Spleen (tissue), 11 donors: ENCODE results near the gene ZNF230. TPM values are rescaled to one million over a fixed set of nuclear protein-coding genes. Genes with fewer than 3 reads are reported as not detected.

Experiments
- DNase-seq: peaks from one replicate; pipeline ENCODE4 v3.0.0-alpha.2; 2020
- H3K27ac ChIP-seq, 8 donors: fragments of 200-600 bp; sonication (generic) in 7 of 8; 1 replicate in 4 of 8; 2 replicates in 4 of 8; pipeline versions ENCODE4 v1.5.0 to v1.8.0; 2016 to 2021; ENCODE audit warnings: inconsistent platforms in 4 of 8, mild to moderate bottlenecking in 4 of 8, moderate library complexity in 1 of 8
- H3K27me3 ChIP-seq, 7 donors: fragments of 200-600 bp; sonication (generic) in 6 of 7; replicated peaks in 1 of 7; 1 replicate in 4 of 7; 2 replicates in 3 of 7; pipeline versions ENCODE4 v1.5.0 to v1.8.0; 2016 to 2021; ENCODE audit warnings: inconsistent platforms in 3 of 7, mild to moderate bottlenecking in 1 of 7
- H3K36me3 ChIP-seq, 6 donors: fragments of 200-600 bp; sonication (generic) in 5 of 6; 1 replicate in 4 of 6; 2 replicates in 2 of 6; pipeline versions ENCODE4 v1.5.0 to v1.8.0; 2016 to 2021; ENCODE audit warnings: inconsistent platforms in 2 of 6
- H3K4me1 ChIP-seq, 6 donors: fragments of 200-600 bp; sonication (generic) in 5 of 6; 1 replicate in 3 of 6; 2 replicates in 3 of 6; pipeline versions ENCODE4 v1.5.0 to v1.8.0; 2016 to 2021; ENCODE audit warnings: inconsistent platforms in 3 of 6
- H3K4me3 ChIP-seq, 8 donors: fragments of 200-600 bp; sonication (generic) in 7 of 8; 1 replicate in 4 of 8; 2 replicates in 4 of 8; pipeline versions ENCODE4 v1.5.0 to v1.8.0; 2016 to 2021; ENCODE audit warnings: inconsistent platforms in 4 of 8, mild to moderate bottlenecking in 4 of 8, moderate library complexity in 2 of 8
- H3K9me3 ChIP-seq, 8 donors: fragments of 200-600 bp; sonication (generic) in 7 of 8; 1 replicate in 4 of 8; 2 replicates in 4 of 8; pipeline versions ENCODE4 v1.5.0 to v1.8.0; 2016 to 2021; ENCODE audit warnings: inconsistent platforms in 4 of 8
- CTCF ChIP-seq, 11 experiments: fragments of 200-600 bp in 7 of 11; fragments of 450-650 bp in 4 of 11; sonication (generic) in 4 of 11; IDR thresholded peaks in 8 of 11; conservative IDR thresholded peaks in 3 of 11; 1 replicate in 7 of 11; 2 replicates in 4 of 11; pipeline versions ENCODE4 v1.4.0 to v1.8.0; 2016 to 2021; ENCODE audit warnings: antibody characterized with exemption in 11 of 11, inconsistent platforms in 4 of 11, mild to moderate bottlenecking in 1 of 11
- POLR2A ChIP-seq, 3 donors: fragments of 450-650 bp; IDR thresholded peaks; one replicate each; pipeline ENCODE4 v1.5.1; 2017; ENCODE audit warnings: antibody characterized with exemption in 3 of 3, mild to moderate bottlenecking in 1 of 3
- POLR2AphosphoS5 ChIP-seq, 3 donors: sonication (generic); formaldehyde crosslinking; IDR thresholded peaks; one replicate each; pipeline ENCODE4 v1.5.1; 2017; ENCODE audit warnings: antibody characterized with exemption in 3 of 3
- WGBS, 5 donors: extraction: QIAGEN DNeasy Blood & Tissue Kit in 3 of 5; methylation state at CpG; one replicate each; pipeline versions ENCODE4 v1.1.5 to v1.1.7; 2013 to 2018; 5-methylcytosine and 5-hydroxymethylcytosine counted together
- intact Hi-C: fragments of 100-400 bp; cut with DNase I; formaldehyde crosslinking; loops from one replicate; pipeline ENCODE4 v1.15.0; 2023; ENCODE audit warnings: low total_unique reads
- polyA plus RNA-seq, 3 donors: library from polyadenylated mRNA; stranded (reverse); fragments of 200-250 nt; gene quantifications; one replicate each; pipeline ENCODE4 v1.2.1, GENCODE V29; 2013
- total RNA-seq, 7 donors: library from RNA; depleted of rRNA in 3 of 7; stranded (reverse); fragments of >200 nt in 3 of 7; fragmentation: NEBNext Ultra II Directional in 4 of 7; extraction: Animal tissue kit (Norgen Biotek cat#: 25700) in 4 of 7; gene quantifications; one replicate each; pipeline versions ENCODE4 v1.1.0 to v1.2.1, GENCODE V29; 2016 to 2021
- donor health status: healthy with polysubstance abuse.
- donor health status: DM: no; HTN: no; CAD: no; lungs with moderate emphysema.
- donor health status: DM: no; HTN: no; CAD: no.
- donor health status: Bipolar disorder and iron deficiency.
- donor health status: healthy.
- donor health status: DM: no; HTN: no; CAD: no.
- donor health status: DM: yes; HTN: yes; CAD: no.

Gene ZNF230
- total and polyA plus RNA-seq, 10 donors = 2.4 to 15.2 (median 8.2) TPM

GRCh38 chr19:44002212-44002565 lies 568 bp upstream of the ZNF230 start:
- 14 to 20% (median 15%) methylated on average over 8 of the region's 8 CpGs for WGBS, 5 donors
- Histone ChIP-seq H3K4me1 (peaks cover 8 to 42% (median 20%) of the 10 kb centered on the region in 6 donors), H3K4me3 (peak overlapping the region; percentile 62 to 92 (median 84)), H3K27ac (peak overlapping the region; percentile 74 to 92 (median 82)), H3K36me3 (peaks cover 0 to 30% (median 13%) of the 10 kb centered on the region in 6 donors), H3K27me3 (no peaks in the 10 kb centered on the region), H3K9me3 (peaks cover 0 to 56% (median 45%) of the 10 kb centered on the region in 8 donors)
- TF ChIP-seq POLR2A (IDR thresholded peaks at IDR 0.05) (no peak), POLR2AphosphoS5 (IDR thresholded peaks at IDR 0.05) (no peak), CTCF (IDR thresholded peaks at IDR 0.05 in 8 of 11, conservative IDR thresholded peaks at IDR 0.05 in 3 of 11) (no peak)
- DNase-seq = no peak
- intact Hi-C loops = loop anchor here (10.0 kb wide), 1 partner anchor 93 kb away; the partner anchor contains the start of gene ZNF224

- DNase-seq = peak; percentile 72
- intact Hi-C loops = loop anchor here (10.0 kb wide), 1 partner anchor 91 kb away; the partner anchor contains the start of gene ZNF224
- H3K27ac ChIP-seq = peak overlapping the region in 7 of 8 donors; percentile 74 to 92 (median 83)
These were observed 778 bp downstream of the ZNF230 start for GRCh38 chr19:44003461-44004009.

GRCh38 chr19:44005973-44006372 lies 3.2 kb downstream of the ZNF230 start:
- Histone ChIP-seq H3K27me3 (no peaks in the 10 kb centered on the region), H3K27ac (peak overlapping the region in 7 of 8 donors; percentile 10 to 83 (median 65)), H3K36me3 (peaks cover 29 to 59% (median 46%) of the 10 kb centered on the region in 6 donors), H3K9me3 (peaks cover 8 to 63% (median 62%) of the 10 kb centered on the region in 8 donors), H3K4me3 (no peak overlapping the region), H3K4me1 (peaks cover 8 to 42% (median 20%) of the 10 kb centered on the region in 6 donors)
- DNase-seq = no peak
- WGBS, 5 donors = 49 to 78% (median 58%) methylated on average over 1 of the region's 1 CpG
- intact Hi-C loops = loop anchor here (10.0 kb wide), 1 partner anchor 89 kb away; the partner anchor contains the start of gene ZNF224
- no peak for TF ChIP-seq POLR2A (IDR thresholded peaks at IDR 0.05)
- TF ChIP-seq CTCF (IDR thresholded peaks at IDR 0.05 in 8 of 11, conservative IDR thresholded peaks at IDR 0.05 in 3 of 11) = no peak
- no peak for TF ChIP-seq POLR2AphosphoS5 (IDR thresholded peaks at IDR 0.05)

More at GRCh38 chr19:44003461-44004009, 778 bp downstream of the ZNF230 start:
- Histone ChIP-seq H3K4me3 (peak overlapping the region; percentile 62 to 92 (median 84)), H3K27me3 (no peaks in the 10 kb centered on the region), H3K36me3 (peaks cover 6 to 35% (median 22%) of the 10 kb centered on the region in 6 donors), H3K4me1 (peaks cover 8 to 42% (median 20%) of the 10 kb centered on the region in 6 donors), H3K9me3 (peaks cover 0 to 56% (median 46%) of the 10 kb centered on the region in 8 donors)
- 2 to 3% (median 3%) methylated on average over 15 of the region's 15 CpGs for WGBS, 5 donors
- TF ChIP-seq POLR2AphosphoS5 (IDR thresholded peaks at IDR 0.05) = no peak
- no peak for TF ChIP-seq CTCF (IDR thresholded peaks at IDR 0.05 in 8 of 11, conservative IDR thresholded peaks at IDR 0.05 in 3 of 11)
- TF ChIP-seq POLR2A (IDR thresholded peaks at IDR 0.05) = no peak

GRCh38 chr19:44007473-44007872 lies 4.7 kb downstream of the ZNF230 start:
- Histone ChIP-seq H3K36me3 (peaks cover 34 to 74% (median 61%) of the 10 kb centered on the region in 6 donors), H3K27ac (no peak overlapping the region), H3K4me3 (no peak overlapping the region), H3K9me3 (peaks cover 20 to 78% (median 77%) of the 10 kb centered on the region in 8 donors), H3K27me3 (no peaks in the 10 kb centered on the region), H3K4me1 (peaks cover 7 to 35% (median 13%) of the 10 kb centered on the region in 6 donors)
- WGBS, 5 donors = 97 to 99% (median 97%) methylated on average over 6 of the region's 6 CpGs
- intact Hi-C loops = loop anchor here (10.0 kb wide), 1 partner anchor 87 kb away; the partner anchor contains the start of gene ZNF224
- no peak for TF ChIP-seq CTCF (IDR thresholded peaks at IDR 0.05 in 8 of 11, conservative IDR thresholded peaks at IDR 0.05 in 3 of 11)
- no peak for TF ChIP-seq POLR2AphosphoS5 (IDR thresholded peaks at IDR 0.05)
- TF ChIP-seq POLR2A (IDR thresholded peaks at IDR 0.05) = no peak
- no peak for DNase-seq
